Neuronal stem cell (in vitro differentiated cells): ENCODE results near the gene HOXA10.
A peak's percentile ranks its signal among the peaks of the same experiment; 100 is the strongest.

Experiments
- DNase-seq: peaks from one replicate; pipeline ENCODE4 v3.0.0-alpha.2; 2013; ENCODE audit warnings: low spot score
- H2AFZ ChIP-seq: one replicate; pipeline ENCODE4 v1.6.1; 2013; ENCODE audit warnings: mild to moderate bottlenecking, low read length, inconsistent platforms
- H2AK5ac ChIP-seq: 2 replicates; pipeline ENCODE4 v1.6.1; 2013; ENCODE audit warnings: low read depth, mild to moderate bottlenecking, inconsistent platforms, low read length, moderate library complexity, mixed read lengths
- H2BK120ac ChIP-seq: 2 replicates; pipeline ENCODE4 v1.6.1; 2013; ENCODE audit warnings: low read depth, mild to moderate bottlenecking, inconsistent platforms, low read length, moderate library complexity, mixed read lengths
- H2BK12ac ChIP-seq: one replicate; pipeline ENCODE4 v1.6.1; 2013; ENCODE audit warnings: low read length, inconsistent platforms
- H2BK15ac ChIP-seq: 2 replicates; pipeline ENCODE4 v1.6.1; 2013; ENCODE audit warnings: mild to moderate bottlenecking, low read length, inconsistent platforms, mixed read lengths
- H2BK5ac ChIP-seq: one replicate; pipeline ENCODE4 v1.6.1; 2013; ENCODE audit warnings: inconsistent platforms, mild to moderate bottlenecking, low read length, moderate library complexity
- H3K14ac ChIP-seq: one replicate; pipeline ENCODE4 v1.6.1; 2013; ENCODE audit warnings: low read length, inconsistent platforms
- H3K18ac ChIP-seq: 2 replicates; pipeline ENCODE4 v1.6.1; 2013; ENCODE audit warnings: low read length, inconsistent platforms
- H3K23ac ChIP-seq: 2 replicates; pipeline ENCODE4 v1.6.1; 2013; ENCODE audit warnings: low read depth, mild to moderate bottlenecking, mixed read lengths, low read length, inconsistent platforms; ENCODE audit not compliant: poor library complexity
- H3K27ac ChIP-seq: replicated peaks from 3 replicates; pipeline ENCODE4 v1.5.1; 2013; ENCODE audit warnings: low read length, inconsistent platforms
- H3K27me3 ChIP-seq, 3 experiments: 2 replicates each; pipeline ENCODE4 v1.6.1; 2013; ENCODE audit warnings: low read length in 3 of 3, mild to moderate bottlenecking in 2 of 3, inconsistent platforms in 1 of 3, low read depth in 1 of 3, mixed read lengths in 1 of 3, moderate library complexity in 1 of 3; ENCODE audit not compliant: control insufficient read depth in 3 of 3, insufficient read depth in 3 of 3
- H3K36me3 ChIP-seq, 2 donors: replicated peaks in 1 of 2; 2 replicates each; pipeline ENCODE4 v1.6.1; 2013; ENCODE audit warnings: low read length in 2 of 2; ENCODE audit not compliant: control insufficient read depth in 2 of 2, insufficient read depth in 2 of 2
- H3K4ac ChIP-seq: 2 replicates; pipeline ENCODE4 v1.6.1; 2013; ENCODE audit warnings: inconsistent platforms, mild to moderate bottlenecking, low read length, moderate library complexity
- H3K4me1 ChIP-seq, 2 donors: 1 replicate in 1 of 2; 2 replicates in 1 of 2; pipeline ENCODE4 v1.6.1; 2013; ENCODE audit warnings: low read length in 2 of 2, low read depth in 1 of 2; ENCODE audit not compliant: control insufficient read depth in 2 of 2, insufficient read depth in 1 of 2
- H3K4me2 ChIP-seq: one replicate; pipeline ENCODE4 v1.6.1; 2013; ENCODE audit warnings: mild to moderate bottlenecking, low read length, inconsistent platforms; ENCODE audit not compliant: insufficient read depth, poor library complexity, severe bottlenecking
- H3K4me3 ChIP-seq, 2 donors: 2 replicates each; pipeline ENCODE4 v1.5.1; 2013; ENCODE audit warnings: low read length in 2 of 2, mild to moderate bottlenecking in 2 of 2, inconsistent platforms in 1 of 2, moderate library complexity in 1 of 2
- H3K79me1 ChIP-seq: one replicate; pipeline ENCODE4 v1.6.1; 2013; ENCODE audit warnings: low read depth, mild to moderate bottlenecking, inconsistent platforms, low read length, moderate library complexity
- H3K9ac ChIP-seq: one replicate; pipeline ENCODE4 v1.6.1; 2013; ENCODE audit warnings: mild to moderate bottlenecking, low read depth, low read length, inconsistent platforms; ENCODE audit not compliant: poor library complexity
- H3K9me3 ChIP-seq, 2 donors: replicated peaks in 1 of 2; 2 replicates each; pipeline versions ENCODE3 to v1.6.1; 2013; ENCODE audit warnings: low read length in 2 of 2, mild to moderate bottlenecking in 2 of 2, inconsistent platforms in 1 of 2, low read depth in 1 of 2, mixed read lengths in 1 of 2, moderate library complexity in 1 of 2; ENCODE audit not compliant: control insufficient read depth in 2 of 2, insufficient read depth in 1 of 2
- H4K8ac ChIP-seq: one replicate; pipeline ENCODE4 v1.6.1; 2013; ENCODE audit warnings: low read depth, mild to moderate bottlenecking, inconsistent platforms, low read length, moderate library complexity
- H4K91ac ChIP-seq: one replicate; pipeline ENCODE4 v1.6.1; 2013; ENCODE audit warnings: low read length, low read depth, mild to moderate bottlenecking, inconsistent platforms; ENCODE audit not compliant: poor library complexity
- WGBS, 2 donors: extraction: QIAGEN DNeasy Blood & Tissue Kit; methylation state at CpG; one replicate each; pipeline ENCODE4 v1.1.7; 2013; ENCODE audit warnings: missing lambda C conversion rate in 2 of 2, mixed read lengths in 1 of 2; ENCODE audit not compliant: insufficient read length in 2 of 2, insufficient replicate concordance in 1 of 2; ENCODE audit errors: extremely low coverage in 2 of 2; 5-methylcytosine and 5-hydroxymethylcytosine counted together

Gene HOXA10

GRCh38 chr7:27202018-27202861 is 28.1 kb upstream of the HOXA10 start:
- WGBS, 2 donors, result no CpG with 5 or more reads among the region's 30 CpGs
- Histone ChIP-seq H3K27ac (no peak overlapping the region), H2BK120ac (no peak overlapping the region), H4K91ac (no peak overlapping the region), H3K27me3 (peaks cover 73 to 98% (median 94%) of the 10 kb centered on the region in 3 experiments), H2AFZ (no peak overlapping the region), H3K79me1 (no peaks in the 10 kb centered on the region), H3K9me3 (no peaks in the 10 kb centered on the region), H3K9ac (no peak overlapping the region), H3K36me3 (no peaks in the 10 kb centered on the region), H4K8ac (no peak overlapping the region), H3K4ac (no peak overlapping the region), H3K18ac (no peak overlapping the region), H2BK5ac (no peak overlapping the region), H3K4me3 (no peak overlapping the region), H3K23ac (peak overlapping the region; percentile 13), H2AK5ac (no peak overlapping the region), H3K4me1 (peaks cover 0 to 1% of the 10 kb centered on the region in 2 donors), H2BK12ac (no peak overlapping the region), H3K4me2 (no peak overlapping the region), H3K14ac (no peak overlapping the region), H2BK15ac (no peak overlapping the region)
- DNase-seq, result no peak

- Histone ChIP-seq H4K91ac (no peak overlapping the region), H3K18ac (no peak overlapping the region), H3K9ac (no peak overlapping the region), H3K36me3 (no peaks in the 10 kb centered on the region), H3K4me1 (peaks cover 0 to 1% of the 10 kb centered on the region in 2 donors), H2BK15ac (no peak overlapping the region), H2BK5ac (no peak overlapping the region), H3K23ac (no peak overlapping the region), H3K27me3 (peaks cover 73 to 94% (median 93%) of the 10 kb centered on the region in 3 experiments), H2AK5ac (no peak overlapping the region), H3K4ac (no peak overlapping the region), H3K79me1 (no peaks in the 10 kb centered on the region), H2AFZ (no peak overlapping the region), H3K14ac (no peak overlapping the region), H2BK120ac (no peak overlapping the region), H2BK12ac (no peak overlapping the region), H3K9me3 (no peaks in the 10 kb centered on the region), H3K4me3 (no peak overlapping the region), H4K8ac (no peak overlapping the region), H3K27ac (no peak overlapping the region), H3K4me2 (no peak overlapping the region)
- WGBS, 2 donors, result no CpG with 5 or more reads among the region's 4 CpGs
- no peak for DNase-seq
These were observed 27.5 kb upstream of the HOXA10 start for GRCh38 chr7:27201580-27202017.

GRCh38 chr7:27200761-27201579 is 26.9 kb upstream of the HOXA10 start:
- Histone ChIP-seq H2BK15ac (no peak overlapping the region), H3K4ac (no peak overlapping the region), H2BK120ac (no peak overlapping the region), H3K14ac (no peak overlapping the region), H3K9ac (no peak overlapping the region), H3K4me2 (no peak overlapping the region), H3K9me3 (no peaks in the 10 kb centered on the region), H3K36me3 (no peaks in the 10 kb centered on the region), H3K79me1 (no peaks in the 10 kb centered on the region), H4K8ac (no peak overlapping the region), H2AFZ (peak overlapping the region; percentile 85), H3K23ac (peak overlapping the region; percentile 16), H3K27ac (no peak overlapping the region), H3K4me1 (peaks cover 0 to 1% of the 10 kb centered on the region in 2 donors), H3K27me3 (peaks cover 70 to 94% (median 89%) of the 10 kb centered on the region in 3 experiments), H3K4me3 (no peak overlapping the region), H2BK5ac (no peak overlapping the region), H3K18ac (no peak overlapping the region), H4K91ac (no peak overlapping the region), H2BK12ac (no peak overlapping the region), H2AK5ac (no peak overlapping the region)
- no CpG with 5 or more reads among the region's 14 CpGs for WGBS, 2 donors
- DNase-seq, result no peak
